UCSD-AML1 (cell line): ENCODE data around the gene MAP1LC3C.

Source experiments
- DNase-seq: peaks from one replicate; lab custom pipeline; 2025; ENCODE audit not compliant: unreplicated experiment; lab: John Stamatoyannopoulos, UW

The MAP1LC3C gene

GRCh38 chr1:241999026-241999425 lies at the start of gene MAP1LC3C:
MAP1LC3C (minus strand) TSS chr1:241999098; CDS start chr1:241999008, 90 bp downstream.
- DNase-seq, result no peak

- DNase-seq, result no peak
These were observed 44.3 kb upstream of the MAP1LC3C start for GRCh38 chr1:242043165-242043564.

GRCh38 chr1:242034392-242034791 lies 35.5 kb upstream of the MAP1LC3C start:
- DNase-seq, result no peak

GRCh38 chr1:242033447-242033846 lies 34.5 kb upstream of the MAP1LC3C start:
- no peak for DNase-seq

- no peak for DNase-seq
These were observed 31.2 kb upstream of the MAP1LC3C start for GRCh38 chr1:242030071-242030470.

GRCh38 chr1:242025681-242026080 lies 26.8 kb upstream of the MAP1LC3C start:
- DNase-seq, result no peak

GRCh38 chr1:242023805-242024204 lies 24.9 kb upstream of the MAP1LC3C start:
- no peak for DNase-seq

GRCh38 chr1:242019018-242019417 lies 20.1 kb upstream of the MAP1LC3C start:
- DNase-seq, result no peak

- peak; percentile 33 for DNase-seq
These were observed 18.8 kb upstream of the MAP1LC3C start for GRCh38 chr1:242017580-242018233.

GRCh38 chr1:242016479-242016878 lies 17.6 kb upstream of the MAP1LC3C start:
- no peak for DNase-seq

GRCh38 chr1:242011894-242012660 lies 13.2 kb upstream of the MAP1LC3C start:
- DNase-seq, result no peak

GRCh38 chr1:242008826-242009495 lies 10.1 kb upstream of the MAP1LC3C start:
- no peak for DNase-seq

- no peak for DNase-seq
These were observed 8.1 kb upstream of the MAP1LC3C start for GRCh38 chr1:242006976-242007375.

- no peak for DNase-seq
These were observed 7.1 kb upstream of the MAP1LC3C start for GRCh38 chr1:242005866-242006535.

- DNase-seq, result no peak
These were observed 6.0 kb upstream of the MAP1LC3C start for GRCh38 chr1:242004751-242005495.

- DNase-seq, result no peak
These were observed 3.6 kb upstream of the MAP1LC3C start for GRCh38 chr1:242002510-242002909.

- DNase-seq, result no peak
These were observed 3.2 kb upstream of the MAP1LC3C start for GRCh38 chr1:242002072-242002471.

GRCh38 chr1:242000434-242000833 lies 1.5 kb upstream of the MAP1LC3C start:
- DNase-seq, result no peak

GRCh38 chr1:241998412-241998921 lies 431 bp downstream of the MAP1LC3C start:
- peak; percentile 44 for DNase-seq

GRCh38 chr1:241997401-241997998 lies 1.4 kb downstream of the MAP1LC3C start:
- DNase-seq, result no peak
